HEK293 (cell line): Measurements from ENCODE around the gene PCDH9.

Experiments used
- CTCF ChIA-PET: fragments of 350-600 bp; formaldehyde crosslinking; extraction: SDS; loops from one replicate; lab custom pipeline; 2021; ENCODE audit warnings: antibody characterized with exemption; lab: Yijun Ruan, JAX
- POLR2A ChIA-PET: fragments of 300-600 bp; formaldehyde crosslinking; extraction: SDS; loops from one replicate; lab custom pipeline; 2020; ENCODE audit warnings: antibody characterized with exemption, inconsistent platforms; lab: Yijun Ruan, JAX
- H3K27ac ChIP-seq: fragments of 200-500 bp; sonication (Bioruptor generic); 2 replicates; pipeline ENCODE4 v1.5.1; 2014; ENCODE audit warnings: low read depth, low read length, control low read depth, inconsistent platforms; ENCODE audit errors: extremely low read depth
- H3K36me3 ChIP-seq, 2 experiments: fragments of 200-500 bp in 1 of 2; sonication (Bioruptor generic) in 1 of 2; 1 replicate in 1 of 2; 2 replicates in 1 of 2; pipeline ENCODE4 v1.5.1; 2014 to 2017; ENCODE audit warnings: inconsistent platforms in 2 of 2, low read length in 2 of 2; ENCODE audit not compliant: control insufficient read depth in 2 of 2, insufficient read depth in 1 of 2
- H3K4me1 ChIP-seq: fragments of 200-500 bp; sonication (Bioruptor generic); 2 replicates; pipeline ENCODE4 v1.5.1; 2014; ENCODE audit warnings: mild to moderate bottlenecking, low read length, inconsistent platforms; ENCODE audit not compliant: control insufficient read depth, insufficient read depth
- H3K4me3 ChIP-seq: 2 replicates; pipeline ENCODE4 v1.5.1; 2011; ENCODE audit warnings: low read depth, mild to moderate bottlenecking, control low read depth, low read length, moderate library complexity
- H3K9me3 ChIP-seq: fragments of 200-500 bp; sonication (Bioruptor generic); 2 replicates; pipeline ENCODE4 v1.5.1; 2014; ENCODE audit warnings: low read depth, low read length, inconsistent platforms; ENCODE audit not compliant: control insufficient read depth, insufficient read depth
- AEBP2 ChIP-seq: fragments of 450-650 bp; formaldehyde crosslinking; IDR thresholded peaks from 2 replicates; pipeline ENCODE4 v1.5.1; 2016; ENCODE audit warnings: missing biosample characterization, missing genetic modification characterization, borderline replicate concordance
- FEZF1 ChIP-seq: fragments of 450-650 bp; formaldehyde crosslinking; IDR thresholded peaks from 2 replicates; pipeline ENCODE4 v1.5.1; 2016; ENCODE audit warnings: missing biosample characterization, missing genetic modification characterization
- GLIS2 ChIP-seq: fragments of 450-650 bp; formaldehyde crosslinking; IDR thresholded peaks from 2 replicates; pipeline ENCODE4 v1.5.1; 2016; ENCODE audit warnings: missing biosample characterization, missing genetic modification characterization
- IKZF3 ChIP-seq: fragments of 450-650 bp; IDR thresholded peaks from 2 replicates; pipeline ENCODE4 v1.5.0; 2018; ENCODE audit warnings: missing biosample characterization, mild to moderate bottlenecking, missing genetic modification characterization, moderate library complexity
- MYNN ChIP-seq: fragments of 450-650 bp; formaldehyde crosslinking; IDR thresholded peaks from 2 replicates; pipeline ENCODE4 v1.5.1; 2016; ENCODE audit warnings: missing biosample characterization, missing genetic modification characterization, borderline replicate concordance
- OSR2 ChIP-seq: fragments of 450-650 bp; formaldehyde crosslinking; IDR thresholded peaks from 2 replicates; pipeline ENCODE4 v1.5.1; 2016; ENCODE audit warnings: missing biosample characterization, missing genetic modification characterization
- PRDM2 ChIP-seq: fragments of 450-650 bp; formaldehyde crosslinking; IDR thresholded peaks from 2 replicates; pipeline ENCODE4 v1.5.1; 2016; ENCODE audit warnings: missing biosample characterization, missing genetic modification characterization, borderline replicate concordance
- PRDM4 ChIP-seq: fragments of 450-650 bp; formaldehyde crosslinking; IDR thresholded peaks from 2 replicates; pipeline ENCODE4 v1.5.1; 2017; ENCODE audit warnings: missing biosample characterization, missing genetic modification characterization
- TCF7L2 ChIP-seq: IDR thresholded peaks from 2 replicates; pipeline ENCODE4 v1.6.1; 2011; ENCODE audit warnings: low read depth, mild to moderate bottlenecking, inconsistent platforms, low read length, moderate library complexity, borderline replicate concordance
- TRIM28 ChIP-seq: IDR thresholded peaks from 2 replicates; pipeline ENCODE4 v1.6.1; 2011; ENCODE audit warnings: low read length, control low read depth, borderline replicate concordance
- WT1 ChIP-seq: fragments of 450-650 bp; formaldehyde crosslinking; IDR thresholded peaks from 2 replicates; pipeline ENCODE4 v1.5.1; 2016; ENCODE audit warnings: missing biosample characterization, missing genetic modification characterization
- ZBTB1 ChIP-seq: fragments of 450-650 bp; formaldehyde crosslinking; IDR thresholded peaks from 2 replicates; pipeline ENCODE4 v1.5.1; 2016; ENCODE audit warnings: missing biosample characterization, missing genetic modification characterization
- ZBTB10 ChIP-seq: fragments of 450-650 bp; formaldehyde crosslinking; IDR thresholded peaks from 2 replicates; pipeline ENCODE4 v1.5.1; 2016; ENCODE audit warnings: missing biosample characterization, missing genetic modification characterization
- ZBTB8A ChIP-seq: fragments of 450-650 bp; formaldehyde crosslinking; IDR thresholded peaks from 2 replicates; pipeline ENCODE4 v1.5.1; 2016; ENCODE audit warnings: missing biosample characterization, missing genetic modification characterization
- ZNF18 ChIP-seq: fragments of 450-650 bp; formaldehyde crosslinking; IDR thresholded peaks from 2 replicates; pipeline ENCODE4 v1.5.1; 2016; ENCODE audit warnings: missing biosample characterization, missing genetic modification characterization
- ZNF221 ChIP-seq: fragments of 450-650 bp; formaldehyde crosslinking; IDR thresholded peaks from 2 replicates; pipeline ENCODE4 v1.5.1; 2017; ENCODE audit warnings: missing biosample characterization, missing genetic modification characterization, borderline replicate concordance
- ZNF335 ChIP-seq: fragments of 450-650 bp; formaldehyde crosslinking; conservative IDR thresholded peaks from 2 replicates; pipeline ENCODE4 v1.5.1; 2016; ENCODE audit warnings: missing biosample characterization, missing genetic modification characterization
- ZNF426 ChIP-seq: fragments of 450-650 bp; formaldehyde crosslinking; IDR thresholded peaks from 2 replicates; pipeline ENCODE4 v1.5.1; 2017; ENCODE audit warnings: missing biosample characterization, missing genetic modification characterization, mild to moderate bottlenecking, inconsistent platforms, moderate library complexity
- ZNF621 ChIP-seq: fragments of 450-650 bp; formaldehyde crosslinking; IDR thresholded peaks from 2 replicates; pipeline ENCODE4 v1.5.1; 2017; ENCODE audit warnings: missing biosample characterization, missing genetic modification characterization
- ZNF624 ChIP-seq: fragments of 450-650 bp; formaldehyde crosslinking; IDR thresholded peaks from 2 replicates; pipeline ENCODE4 v1.5.1; 2017; ENCODE audit warnings: missing biosample characterization, missing genetic modification characterization
- ZNF645 ChIP-seq: fragments of 450-650 bp; formaldehyde crosslinking; IDR thresholded peaks from 2 replicates; pipeline ENCODE4; 2016; ENCODE audit warnings: missing biosample characterization, missing genetic modification characterization

Gene PCDH9

GRCh38 chr13:67048084-67048820 lies 181.9 kb downstream of the PCDH9 start:
- ChIA-PET CTCF (interaction anchor here (0.6 kb wide), 1 partner anchor 994 kb away, joined by 3 read pairs; no protein-coding TSS in a partner anchor), POLR2A (no interaction called here)
- Histone ChIP-seq H3K4me1 (no peaks in the 10 kb centered on the region), H3K36me3 (no peaks in the 10 kb centered on the region), H3K27ac (no peak overlapping the region), H3K4me3 (no peak overlapping the region), H3K9me3 (no peaks in the 10 kb centered on the region)
- TF ChIP-seq TCF7L2 (no peak), ZNF426 (tag by site-specific recombination) (no peak), ZNF645 (no peak), TRIM28 (peak; percentile 92), FEZF1 (tag by site-specific recombination) (peak; percentile 85), OSR2 (tag by site-specific recombination) (peak; percentile 37; the same call in 1 of the 2 replicates), ZNF221 (tag by site-specific recombination) (no peak), ZNF335 (tag by site-specific recombination) (0 out of 2 replicates have a peak, but pooled peaks have one; percentile 21), GLIS2 (no peak), AEBP2 (no peak), ZNF624 (no peak), IKZF3 (tag by site-specific recombination) (no peak), ZBTB8A (tag by site-specific recombination) (no peak), PRDM2 (tag by site-specific recombination) (no peak), ZBTB10 (tag by site-specific recombination) (no peak), PRDM4 (no peak), ZBTB1 (tag by site-specific recombination) (no peak), MYNN (tag by site-specific recombination) (no peak), WT1 (tag by site-specific recombination) (no peak), ZNF621 (tag by site-specific recombination) (no peak), ZNF18 (tag by site-specific recombination) (no peak)
